Fibroblast of lung (primary cell): ENCODE measurements around the gene PKP3. TPM values are rescaled to one million over a fixed set of nuclear protein-coding genes. Genes with fewer than 3 reads are reported as not detected.

Experiments
- DNase-seq, 2 donors: peaks; one replicate each; pipeline versions ENCODE4 v3.0.0 to v3.0.0-alpha.2; 2010; ENCODE audit warnings: low read depth in 2 of 2
- H2AFZ ChIP-seq: 2 replicates; pipeline ENCODE4 v1.5.1; 2012; ENCODE audit warnings: low read length, control low read depth, inconsistent platforms
- H3K27ac ChIP-seq: 2 replicates; pipeline ENCODE4 v1.5.1; 2011; ENCODE audit warnings: low read length, control low read depth; ENCODE audit not compliant: insufficient read depth
- H3K27me3 ChIP-seq: 2 replicates; pipeline ENCODE4 v1.5.1; 2011; ENCODE audit warnings: mild to moderate bottlenecking, low read length; ENCODE audit not compliant: control insufficient read depth, insufficient read depth
- H3K36me3 ChIP-seq: 2 replicates; pipeline ENCODE4 v1.5.1; 2011; ENCODE audit warnings: low read length; ENCODE audit not compliant: control insufficient read depth, insufficient read depth
- H3K4me1 ChIP-seq: 2 replicates; pipeline ENCODE4 v1.5.1; 2011; ENCODE audit warnings: low read length; ENCODE audit not compliant: control insufficient read depth, insufficient read depth; ENCODE audit errors: extremely low read depth
- H3K4me2 ChIP-seq: 2 replicates; pipeline ENCODE4 v1.5.1; 2011; ENCODE audit warnings: low read length, control low read depth; ENCODE audit not compliant: insufficient read depth; ENCODE audit errors: extremely low read depth
- H3K4me3 ChIP-seq, 4 experiments: fragments of 200-600 bp in 1 of 4; sonication (generic) in 1 of 4; replicated peaks in 1 of 4; 2 replicates each; pipeline ENCODE4 v1.5.1; 2011 to 2016; ENCODE audit warnings: low read length in 4 of 4, low read depth in 3 of 4, mild to moderate bottlenecking in 3 of 4, control low read depth in 2 of 4, inconsistent platforms in 1 of 4, mixed read lengths in 1 of 4; ENCODE audit not compliant: insufficient read depth in 1 of 4; ENCODE audit errors: control extremely low read depth in 1 of 4
- H3K79me2 ChIP-seq: 2 replicates; pipeline ENCODE4 v1.5.1; 2012; ENCODE audit warnings: mild to moderate bottlenecking, low read length, inconsistent platforms; ENCODE audit not compliant: control insufficient read depth, insufficient read depth
- H3K9ac ChIP-seq: 2 replicates; pipeline ENCODE4 v1.5.1; 2011; ENCODE audit warnings: mild to moderate bottlenecking, low read length, control low read depth; ENCODE audit not compliant: insufficient read depth
- H3K9me3 ChIP-seq: 2 replicates; pipeline ENCODE4 v1.5.1; 2012; ENCODE audit warnings: low read depth, low read length; ENCODE audit not compliant: control insufficient read depth, insufficient read depth
- H4K20me1 ChIP-seq: 2 replicates; pipeline ENCODE4 v1.5.1; 2011; ENCODE audit warnings: low read length; ENCODE audit not compliant: control insufficient read depth, insufficient read depth; ENCODE audit errors: extremely low read depth
- CTCF ChIP-seq, 2 donors: IDR thresholded peaks in 1 of 2; conservative IDR thresholded peaks in 1 of 2; 1 replicate in 1 of 2; 2 replicates in 1 of 2; pipeline ENCODE4 v1.5.1; 2011 to 2012; ENCODE audit warnings: low read length in 2 of 2, control low read depth in 1 of 2, inconsistent platforms in 1 of 2, low read depth in 1 of 2, mild to moderate bottlenecking in 1 of 2
- EZH2 ChIP-seq: IDR thresholded peaks from 2 replicates; pipeline ENCODE4 v1.5.1; 2012; ENCODE audit warnings: low read length, control low read depth, mild to moderate bottlenecking; ENCODE audit errors: missing control alignments
- polyA plus RNA-seq, 2 donors: library from polyadenylated mRNA; depleted of rRNA in 1 of 2; stranded (reverse) in 1 of 2; unstranded in 1 of 2; fragments of >200 nt; gene quantifications; 2 replicates each; pipeline ENCODE4 v1.2.1, GENCODE V29; 2011 to 2012; ENCODE audit warnings: missing spikeins in 1 of 2
- total RNA-seq: library from RNA; depleted of rRNA; stranded (reverse); fragments of >200 nt; gene quantifications from 2 replicates; pipeline ENCODE4 v1.2.1, GENCODE V29; 2014

PKP3 gene
- total and polyA plus RNA-seq, 2 donors (not counting 1 experiment from before 2014, with no cell fraction given), result 0.17 to 0.83 TPM

- Histone ChIP-seq H3K27ac (no peak overlapping the region), H3K79me2 (no peaks in the 10 kb centered on the region), H3K9ac (no peak overlapping the region), H4K20me1 (no peaks in the 10 kb centered on the region), H3K4me1 (peaks cover 3% of the 10 kb centered on the region), H3K27me3 (peaks cover 24% of the 10 kb centered on the region), H3K36me3 (no peaks in the 10 kb centered on the region), H3K4me3 (no peak overlapping the region), H3K4me2 (no peak overlapping the region), H3K9me3 (no peaks in the 10 kb centered on the region), H2AFZ (no peak overlapping the region)
- DNase-seq, result no peak
- peak in 1 of 2 donors; percentile 22 for TF ChIP-seq CTCF (conservative IDR thresholded peaks at IDR 0.05 in 1 of 2, IDR thresholded peaks at IDR 0.05 in 1 of 2; ENCODE audit: low read depth in 1 of 2, low read length in 2 of 2)
- TF ChIP-seq EZH2, result no peak
Observed at GRCh38 chr11:363948-364761, 29.9 kb upstream of the PKP3 start.

- Histone ChIP-seq H2AFZ (no peak overlapping the region), H4K20me1 (no peaks in the 10 kb centered on the region), H3K4me2 (no peak overlapping the region), H3K27ac (no peak overlapping the region), H3K36me3 (no peaks in the 10 kb centered on the region), H3K4me1 (peaks cover 3% of the 10 kb centered on the region), H3K27me3 (peaks cover 17% of the 10 kb centered on the region), H3K4me3 (no peak overlapping the region), H3K9ac (no peak overlapping the region), H3K79me2 (no peaks in the 10 kb centered on the region), H3K9me3 (no peaks in the 10 kb centered on the region)
- no peak for DNase-seq
- TF ChIP-seq CTCF (conservative IDR thresholded peaks at IDR 0.05 in 1 of 2, IDR thresholded peaks at IDR 0.05 in 1 of 2; ENCODE audit: low read depth in 1 of 2, low read length in 2 of 2) (no peak), EZH2 (no peak)
Observed at GRCh38 chr11:364991-365725, 28.9 kb upstream of the PKP3 start.

DNA sequence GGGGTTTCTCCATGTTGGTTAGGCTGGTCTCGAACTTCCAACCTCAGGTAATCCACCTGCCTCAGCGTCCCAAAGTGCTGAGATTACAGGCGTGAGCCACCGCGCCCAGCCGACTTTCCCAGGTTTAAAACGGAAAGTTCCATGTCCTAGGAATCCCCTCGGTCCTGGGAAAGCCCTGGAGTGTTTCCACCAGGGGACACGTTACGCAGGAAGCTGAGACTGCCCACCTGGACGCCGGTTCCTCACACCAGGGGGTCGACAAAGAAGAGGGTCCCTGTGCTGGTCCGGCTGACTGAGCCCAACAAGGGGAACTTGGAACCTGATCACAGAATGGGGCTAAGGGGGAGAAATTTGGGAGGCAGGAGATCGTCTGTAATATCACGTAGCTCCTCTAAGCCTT, 28.2 kb upstream of the PKP3 start:
- Histone ChIP-seq H3K79me2 (no peaks in the 10 kb centered on the region), H3K27me3 (peaks cover 15% of the 10 kb centered on the region), H3K4me1 (peaks cover 3% of the 10 kb centered on the region), H3K9me3 (no peaks in the 10 kb centered on the region), H3K36me3 (no peaks in the 10 kb centered on the region), H3K9ac (no peak overlapping the region), H2AFZ (no peak overlapping the region), H3K27ac (no peak overlapping the region), H3K4me3 (no peak overlapping the region), H4K20me1 (no peaks in the 10 kb centered on the region), H3K4me2 (no peak overlapping the region)
- TF ChIP-seq EZH2 (no peak), CTCF (conservative IDR thresholded peaks at IDR 0.05 in 1 of 2, IDR thresholded peaks at IDR 0.05 in 1 of 2; ENCODE audit: low read depth in 1 of 2, low read length in 2 of 2) (no peak)
- DNase-seq, result no peak
